ENCODE data around the gene C1orf56. TPM values are rescaled to one million over a fixed set of nuclear protein-coding genes. Genes with fewer than 3 reads are reported as not detected.

Gene C1orf56
- total and polyA plus RNA-seq, 2 donors (not counting 3 experiments of a cell fraction or from before 2014, with no cell fraction given): 3.0 to 3.5 TPM

GRCh38 chr1:151002611-151003010 is 44.9 kb upstream of the C1orf56 start:
- H3K27me3 ChIP-seq (ENCODE audit: control insufficient read depth in 2 of 2, insufficient read depth in 2 of 2, low read length in 2 of 2): no peaks in the 10 kb centered on the region
- H3K27ac ChIP-seq (ENCODE audit: insufficient read depth, low read depth, low read length): no peak overlapping the region
- TF ChIP-seq CTCF (IDR thresholded peaks at IDR 0.05; ENCODE audit: extremely low read depth in 1 of 2, insufficient read depth in 1 of 2, low read depth in 1 of 2, low read length in 2 of 2) (no peak), EZH2 (IDR thresholded peaks at IDR 0.05; ENCODE audit: borderline replicate concordance, low read depth, low read length, severe bottlenecking) (no peak), JUN (IDR thresholded peaks at IDR 0.05; ENCODE audit: borderline replicate concordance, insufficient read depth, insufficient read length, low read depth) (no peak), MYC (IDR thresholded peaks at IDR 0.05; ENCODE audit: low read depth, low read length) (no peak), GATA2 (IDR thresholded peaks at IDR 0.05; ENCODE audit: insufficient read depth, insufficient read length, low read depth, low read length) (no peak), POLR2A (IDR thresholded peaks at IDR 0.05; ENCODE audit: low read depth, low read length) (no peak), FOS (IDR thresholded peaks at IDR 0.05; ENCODE audit: borderline replicate concordance, insufficient read depth, low read length) (no peak), MAX (IDR thresholded peaks at IDR 0.05; ENCODE audit: insufficient read depth, insufficient read length) (no peak), POLR2AphosphoS5 (IDR thresholded peaks at IDR 0.05; ENCODE audit: insufficient read depth, low read depth, low read length) (no peak)
- H3K9me3 ChIP-seq (replicated peaks; ENCODE audit: control insufficient read depth, insufficient read depth, low read length): no peaks in the 10 kb centered on the region
- no peaks in the 10 kb centered on the region for H3K79me2 ChIP-seq (ENCODE audit: control insufficient read depth, insufficient read depth, low read length)
- H4K20me1 ChIP-seq (replicated peaks; ENCODE audit: control insufficient read depth, extremely low read depth, insufficient read depth, low read length): no peaks in the 10 kb centered on the region
- CTCF ChIA-PET: interaction anchor here (0.8 to 12.3 kb wide), 2 partner anchors 21 to 97 kb away, joined by 3 to 278 read pairs; partner anchors contain the start of genes ANXA9 and CERS2
- peaks cover 28% of the 10 kb centered on the region for H3K4me1 ChIP-seq (ENCODE audit: control insufficient read depth, extremely low read depth, insufficient read depth, low read length)
- peaks cover 0 to 3% of the 10 kb centered on the region in 2 experiments for H3K36me3 ChIP-seq (ENCODE audit: control insufficient read depth in 2 of 2, extremely low read depth in 1 of 2, insufficient read depth in 2 of 2, low read length in 2 of 2)
- no peak overlapping the region for H3K4me2 ChIP-seq (ENCODE audit: insufficient read depth, low read length)
- intact Hi-C loops (cut with micrococcal nuclease) (no loop called here), dilution Hi-C loops (cut with MboI; ENCODE audit: extremely low pct_ligation_motif_present, low sequenced_read_pairs) (no loop called here)
- no peaks in the 10 kb centered on the region for H3K9me1 ChIP-seq (replicated peaks; ENCODE audit: control insufficient read depth, extremely low read depth, insufficient read depth, low read length)
- H3K9ac ChIP-seq (replicated peaks; ENCODE audit: extremely low read depth, insufficient read depth, low read length): no peak overlapping the region
- FAIRE-seq: no peak
- DNase-seq (ENCODE audit: low read depth, low spot score): no peak
- no peak overlapping the region for H3K4me3 ChIP-seq (replicated peaks in 1 of 3; ENCODE audit: insufficient read depth in 1 of 3, low read depth in 1 of 3, low read length in 3 of 3)
- no peak overlapping the region for H2AFZ ChIP-seq (ENCODE audit: low read depth, low read length)
- POLR2A ChIA-PET: no interaction called here
- no TSS peak for BruUV-seq (replicated peaks)

Measured in endothelial cell of umbilical vein (primary cell).